Adrenal gland (tissue), 5 donors: ENCODE results near the gene SEMA6A.

Experiments used
- CTCF ChIP-seq, 6 experiments: fragments of 450-650 bp in 4 of 6; fragments of 200-600 bp in 2 of 6; sonication (generic) in 1 of 6; IDR thresholded peaks; 1 replicate in 5 of 6; 2 replicates in 1 of 6; pipeline versions ENCODE4 v1.5.1 to v1.8.0; 2016 to 2021; ENCODE audit warnings: antibody characterized with exemption in 6 of 6, mild to moderate bottlenecking in 2 of 6, moderate library complexity in 1 of 6
- POLR2A ChIP-seq, 2 donors: fragments of 450-650 bp; IDR thresholded peaks; one replicate each; pipeline ENCODE4 v1.6.1; 2017; ENCODE audit warnings: antibody characterized with exemption in 2 of 2, mild to moderate bottlenecking in 2 of 2, moderate library complexity in 1 of 2
- donor health status: DM: no; HTN: no; CAD: no.

- TF ChIP-seq POLR2A (IDR thresholded peaks at IDR 0.05) (no peak), CTCF (IDR thresholded peaks at IDR 0.05) (no peak)
These were observed 29.9 kb downstream of the SEMA6A start for GRCh38 chr5:116544531-116545241.
